ENCODE results near the gene C17orf75.

The C17orf75 gene

DNA sequence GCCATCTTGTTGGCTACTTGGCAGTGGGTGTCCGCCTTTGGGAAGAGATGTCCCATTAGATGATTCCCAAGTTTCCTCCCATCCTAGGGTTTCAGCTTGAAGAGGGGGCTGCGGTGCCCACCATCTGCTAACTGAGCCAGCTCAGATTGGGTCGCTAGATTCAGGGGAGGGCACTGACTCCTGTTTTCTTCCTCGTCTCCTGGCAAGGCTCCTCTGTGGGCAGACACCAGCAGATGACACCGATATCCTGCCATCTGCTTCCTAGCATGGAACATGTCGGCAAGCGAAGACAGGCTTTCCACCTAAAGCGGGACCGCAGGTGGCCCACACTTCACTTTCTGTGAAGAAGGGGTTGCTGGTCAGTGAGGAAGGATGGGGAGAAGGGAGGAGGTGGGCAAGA lies 27.3 kb downstream of the C17orf75 start:
- Histone ChIP-seq H3K36me3 (no peaks in the 10 kb centered on the region), H3K4me1 (peaks cover 7% of the 10 kb centered on the region), H3K4me3 (ENCODE audit: low read depth, low read length) (no peak overlapping the region), H3K9me3 (no peaks in the 10 kb centered on the region), H3K27me3 (no peaks in the 10 kb centered on the region)
- TF ChIP-seq, protein P1, sequence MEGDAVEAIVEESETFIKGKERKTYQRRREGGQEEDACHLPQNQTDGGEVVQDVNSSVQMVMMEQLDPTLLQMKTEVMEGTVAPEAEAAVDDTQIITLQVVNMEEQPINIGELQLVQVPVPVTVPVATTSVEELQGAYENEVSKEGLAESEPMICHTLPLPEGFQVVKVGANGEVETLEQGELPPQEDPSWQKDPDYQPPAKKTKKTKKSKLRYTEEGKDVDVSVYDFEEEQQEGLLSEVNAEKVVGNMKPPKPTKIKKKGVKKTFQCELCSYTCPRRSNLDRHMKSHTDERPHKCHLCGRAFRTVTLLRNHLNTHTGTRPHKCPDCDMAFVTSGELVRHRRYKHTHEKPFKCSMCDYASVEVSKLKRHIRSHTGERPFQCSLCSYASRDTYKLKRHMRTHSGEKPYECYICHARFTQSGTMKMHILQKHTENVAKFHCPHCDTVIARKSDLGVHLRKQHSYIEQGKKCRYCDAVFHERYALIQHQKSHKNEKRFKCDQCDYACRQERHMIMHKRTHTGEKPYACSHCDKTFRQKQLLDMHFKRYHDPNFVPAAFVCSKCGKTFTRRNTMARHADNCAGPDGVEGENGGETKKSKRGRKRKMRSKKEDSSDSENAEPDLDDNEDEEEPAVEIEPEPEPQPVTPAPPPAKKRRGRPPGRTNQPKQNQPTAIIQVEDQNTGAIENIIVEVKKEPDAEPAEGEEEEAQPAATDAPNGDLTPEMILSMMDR (IDR thresholded peaks at IDR 0.05; ENCODE audit: low read depth, low read length): no peak
- no peak for DNase-seq

DNA sequence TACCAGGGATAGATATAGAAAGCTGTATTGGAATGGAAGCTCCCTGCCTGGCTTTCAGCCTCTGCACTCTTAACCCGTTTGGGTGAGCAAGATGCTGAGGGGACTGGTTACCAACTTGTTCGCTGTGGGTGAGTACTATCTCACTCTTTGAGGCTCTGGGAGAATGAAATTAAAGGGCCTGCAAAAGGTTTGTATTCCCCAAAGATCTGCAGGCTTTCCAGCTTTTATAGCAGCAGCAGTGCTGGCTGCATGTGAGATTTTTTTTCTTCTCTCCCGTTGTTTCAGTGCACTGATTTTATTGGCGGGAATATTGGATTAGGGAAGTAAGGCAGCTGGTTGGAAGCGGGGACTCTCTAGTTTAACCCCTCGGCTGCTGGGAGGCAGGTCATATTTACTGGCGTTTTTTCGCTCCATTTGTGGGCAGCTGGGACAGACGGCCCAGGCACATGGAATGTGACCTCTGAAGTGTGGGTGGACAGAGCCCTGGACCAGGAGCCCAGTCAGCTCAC lies 30.9 kb downstream of the C17orf75 start:
- peak; percentile 22 for DNase-seq
- TF ChIP-seq, protein P1 (IDR thresholded peaks at IDR 0.05; ENCODE audit: low read depth, low read length): no peak
- no peaks in the 10 kb centered on the region for H3K36me3 ChIP-seq
- H3K27me3 ChIP-seq: no peaks in the 10 kb centered on the region
- no peaks in the 10 kb centered on the region for H3K9me3 ChIP-seq
- H3K4me3 ChIP-seq (ENCODE audit: low read depth, low read length): peak overlapping the region; percentile 14; the same call in 1 of the 2 replicates
- peaks cover 7% of the 10 kb centered on the region for H3K4me1 ChIP-seq

DNA sequence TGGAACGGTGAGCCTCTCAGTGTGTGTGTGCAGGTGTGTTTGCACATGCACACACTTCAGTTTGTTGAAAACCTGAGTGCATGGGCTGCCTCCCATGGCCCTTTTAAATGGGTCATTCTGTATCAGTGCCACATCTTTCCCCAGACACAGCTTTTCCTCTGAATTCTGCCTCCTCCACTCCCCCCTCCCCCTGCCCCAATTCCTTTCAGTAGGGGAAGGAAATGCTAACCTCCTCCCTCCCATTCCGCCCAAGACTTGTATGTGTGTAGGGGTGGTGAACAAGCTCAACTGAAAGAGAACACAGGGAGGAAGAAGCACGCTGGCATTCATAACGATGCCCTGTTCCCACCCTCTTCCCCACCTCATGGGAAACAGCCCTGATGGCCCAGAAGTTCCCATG lies 34.3 kb downstream of the C17orf75 start:
- no peak for DNase-seq
- Histone ChIP-seq H3K4me1 (peaks cover 19% of the 10 kb centered on the region), H3K4me3 (ENCODE audit: low read depth, low read length) (no peak overlapping the region), H3K36me3 (no peaks in the 10 kb centered on the region), H3K9me3 (no peaks in the 10 kb centered on the region), H3K27me3 (no peaks in the 10 kb centered on the region)
- TF ChIP-seq, protein P1 (IDR thresholded peaks at IDR 0.05; ENCODE audit: low read depth, low read length): no peak

DNA sequence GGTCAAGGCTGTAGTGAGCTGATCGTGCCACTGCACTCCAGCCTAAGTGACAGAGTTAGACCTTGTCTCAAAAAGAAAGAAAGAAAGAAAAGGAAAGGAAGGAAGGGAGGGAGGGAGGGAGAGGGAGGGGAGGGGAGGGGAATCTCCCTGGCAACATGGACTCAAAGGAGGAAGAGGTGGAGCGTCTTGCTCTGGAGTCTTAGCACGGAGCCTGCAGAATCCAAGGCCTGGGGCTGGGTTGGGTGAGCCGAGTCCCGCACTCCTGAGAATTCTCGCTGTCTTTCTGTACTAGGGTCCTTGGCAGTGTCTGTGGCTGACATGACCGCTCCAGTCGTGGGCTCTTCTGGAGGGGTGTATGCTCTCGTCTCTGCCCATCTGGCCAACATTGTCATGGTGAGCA lies 36.9 kb downstream of the C17orf75 start:
- no peaks in the 10 kb centered on the region for H3K27me3 ChIP-seq
- no peaks in the 10 kb centered on the region for H3K9me3 ChIP-seq
- TF ChIP-seq, protein P1 (IDR thresholded peaks at IDR 0.05; ENCODE audit: low read depth, low read length): no peak
- no peak overlapping the region for H3K4me3 ChIP-seq (ENCODE audit: low read depth, low read length)
- DNase-seq: no peak
- H3K4me1 ChIP-seq: peaks cover 13% of the 10 kb centered on the region
- no peaks in the 10 kb centered on the region for H3K36me3 ChIP-seq

DNA sequence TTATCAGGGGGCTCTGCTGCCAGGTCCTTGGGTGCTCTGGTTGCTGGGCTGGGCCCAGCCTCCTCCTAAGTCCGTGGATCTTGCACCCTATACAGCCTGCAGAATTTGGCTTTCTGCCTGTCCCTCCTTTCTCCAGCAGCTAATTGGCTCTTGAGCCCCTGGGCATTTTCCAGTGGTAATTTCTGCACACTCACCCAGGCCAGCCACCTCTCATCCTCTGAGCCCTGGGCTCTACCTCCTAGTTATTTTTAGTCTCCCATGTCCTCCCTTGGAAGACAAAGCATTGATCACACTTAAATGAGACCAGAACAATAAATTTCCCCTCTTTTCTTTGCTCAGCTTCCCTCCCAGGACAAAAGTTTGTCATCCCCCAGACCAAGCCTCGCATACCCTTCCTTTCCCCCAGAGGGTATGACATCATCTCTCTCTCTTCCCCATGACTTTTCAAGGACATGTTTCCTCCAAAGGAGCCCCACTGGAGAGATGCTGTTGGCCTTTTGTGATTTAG lies 38.1 kb downstream of the C17orf75 start:
- TF ChIP-seq, protein P1 (IDR thresholded peaks at IDR 0.05; ENCODE audit: low read depth, low read length): no peak
- Histone ChIP-seq H3K27me3 (no peaks in the 10 kb centered on the region), H3K4me3 (ENCODE audit: low read depth, low read length) (no peak overlapping the region), H3K4me1 (peaks cover 18% of the 10 kb centered on the region), H3K9me3 (no peaks in the 10 kb centered on the region), H3K36me3 (no peaks in the 10 kb centered on the region)
- DNase-seq: peak; percentile 50

DNA sequence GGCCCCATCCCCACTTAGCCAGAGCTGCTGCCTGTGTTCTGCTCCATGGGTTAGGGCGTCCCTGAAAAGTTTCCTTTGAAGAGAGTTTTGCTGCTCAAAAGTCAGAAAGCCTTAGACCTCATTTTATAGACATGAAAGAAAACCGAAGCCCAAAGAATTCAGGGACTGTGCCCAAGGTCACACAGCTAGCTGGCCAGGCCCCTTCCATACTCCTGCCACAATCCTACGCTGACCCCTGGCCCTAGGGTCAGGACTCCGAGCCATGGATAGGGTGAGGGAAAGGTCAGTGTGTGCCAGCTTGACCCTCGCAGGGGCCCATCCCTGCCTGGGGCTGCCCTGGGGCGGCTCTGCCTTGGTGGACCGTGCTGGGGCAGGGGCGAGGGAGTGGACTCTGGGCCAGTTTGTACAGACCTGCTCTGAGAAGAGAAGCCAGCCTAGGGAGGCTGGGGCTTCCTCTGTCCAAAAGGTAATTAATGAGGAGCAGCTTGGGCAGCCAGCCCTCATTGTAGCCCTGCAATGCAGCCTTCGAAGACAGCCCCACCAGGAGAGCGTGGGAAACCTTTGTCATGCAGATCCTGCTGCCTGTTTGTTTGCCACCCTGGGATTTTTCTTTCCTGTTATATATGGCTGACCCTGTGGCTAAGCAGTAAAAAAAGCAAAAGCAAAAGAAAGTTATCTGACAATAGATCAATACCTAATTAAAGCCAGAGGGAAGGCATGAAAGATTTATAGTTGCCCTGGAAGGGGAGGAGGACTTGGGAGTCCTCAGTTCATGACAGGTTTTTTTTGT lies 38.9 kb downstream of the C17orf75 start:
- peaks cover 23% of the 10 kb centered on the region for H3K4me1 ChIP-seq
- TF ChIP-seq, protein P1 (IDR thresholded peaks at IDR 0.05; ENCODE audit: low read depth, low read length): no peak
- no peak for DNase-seq
- H3K27me3 ChIP-seq: no peaks in the 10 kb centered on the region
- no peaks in the 10 kb centered on the region for H3K9me3 ChIP-seq
- H3K4me3 ChIP-seq (ENCODE audit: low read depth, low read length): no peak overlapping the region
- H3K36me3 ChIP-seq: no peaks in the 10 kb centered on the region

Data from BE2C (cell line).